OCI-LY1 (cell line): ENCODE data around the gene TNIP3.

Experiments used
- H2AFZ ChIP-seq: fragments of 200-600 bp; sonication (generic), shearing (Covaris generic); 2 replicates; pipeline ENCODE4 v1.6.0; 2014; ENCODE audit warnings: antibody characterized with exemption, mild to moderate bottlenecking, low read length
- H3F3A ChIP-seq: fragments of 200-600 bp; sonication (generic), shearing (Covaris generic); 2 replicates; pipeline ENCODE4 v1.6.0; 2014; ENCODE audit warnings: mild to moderate bottlenecking, antibody characterized with exemption, low read length, moderate library complexity; ENCODE audit not compliant: insufficient read depth
- H3K27ac ChIP-seq: fragments of 200-600 bp; sonication (generic); 2 replicates; pipeline ENCODE4 v1.5.1; 2014; ENCODE audit warnings: low read length, mixed run types, mild to moderate bottlenecking, low read depth; ENCODE audit not compliant: poor library complexity, severe bottlenecking
- H3K27me3 ChIP-seq: fragments of 200-600 bp; sonication (generic); 2 replicates; pipeline ENCODE4 v1.6.0; 2014; ENCODE audit warnings: antibody characterized with exemption, mild to moderate bottlenecking, low read length, moderate library complexity; ENCODE audit not compliant: insufficient read depth
- H3K36me3 ChIP-seq: fragments of 200-600 bp; sonication (generic); 2 replicates; pipeline ENCODE4 v1.6.1; 2014; ENCODE audit warnings: mild to moderate bottlenecking, antibody characterized with exemption, low read length, moderate library complexity, mixed read lengths; ENCODE audit not compliant: insufficient read depth
- H3K4me1 ChIP-seq: fragments of 200-600 bp; sonication (generic); 2 replicates; pipeline ENCODE4 v1.5.1; 2014; ENCODE audit warnings: mild to moderate bottlenecking, low read length, moderate library complexity; ENCODE audit not compliant: insufficient read depth, severe bottlenecking
- H3K4me2 ChIP-seq: fragments of 200-600 bp; sonication (generic), shearing (Covaris generic); 2 replicates; pipeline ENCODE4 v1.6.1; 2014; ENCODE audit warnings: low read length
- H3K4me3 ChIP-seq: fragments of 200-600 bp; sonication (generic); 2 replicates; pipeline ENCODE4 v1.5.1; 2014; ENCODE audit warnings: low read length, low read depth, mild to moderate bottlenecking, mixed read lengths; ENCODE audit not compliant: poor library complexity, severe bottlenecking
- H3K79me2 ChIP-seq: fragments of 200-600 bp; shearing (Covaris generic); 2 replicates; pipeline ENCODE4 v1.6.1; 2016; ENCODE audit warnings: mixed run types, low read length, mixed read lengths; ENCODE audit not compliant: insufficient read depth
- H3K9ac ChIP-seq: fragments of 200-600 bp; sonication (generic), shearing (Covaris generic); 2 replicates; pipeline ENCODE4 v1.6.1; 2014; ENCODE audit warnings: mild to moderate bottlenecking, low read length, mixed read lengths
- H3K9me2 ChIP-seq: fragments of 200-600 bp; sonication (generic), shearing (Covaris generic); 2 replicates; pipeline ENCODE4 v1.6.1; 2014; ENCODE audit warnings: low read depth, mild to moderate bottlenecking, low read length, mixed read lengths
- H3K9me3 ChIP-seq: fragments of 200-600 bp; shearing (Covaris generic); 2 replicates; pipeline ENCODE4 v1.6.1; 2014; ENCODE audit warnings: low read length, mixed read lengths
- H4K20me1 ChIP-seq: fragments of 200-600 bp; sonication (generic), shearing (Covaris generic); 2 replicates; pipeline ENCODE4 v1.6.0; 2016; ENCODE audit warnings: mild to moderate bottlenecking, low read length; ENCODE audit not compliant: insufficient read depth
- EZH2 ChIP-seq: fragments of 200-600 bp; sonication (generic), shearing (Covaris generic); IDR thresholded peaks from 2 replicates; pipeline ENCODE4 v1.8.0; 2017; ENCODE audit warnings: borderline replicate concordance, mixed run types, mild to moderate bottlenecking, antibody characterized with exemption, low read length, moderate library complexity, mixed read lengths
- TF ChIP-seq, protein P1 (sequence below): fragments of 200-600 bp; sonication (generic), shearing (Covaris generic); IDR thresholded peaks from 2 replicates; pipeline ENCODE4 v1.5.1; 2017; ENCODE audit warnings: mild to moderate bottlenecking, antibody characterized with exemption, low read length, moderate library complexity, mixed read lengths

TNIP3 gene

GRCh38 chr4:121126449-121127006 lies 37.6 kb downstream of the TNIP3 start:
- no peaks in the 10 kb centered on the region for H3F3A ChIP-seq
- no peaks in the 10 kb centered on the region for H3K27me3 ChIP-seq
- H3K4me2 ChIP-seq = no peak overlapping the region
- H4K20me1 ChIP-seq = no peaks in the 10 kb centered on the region
- no peaks in the 10 kb centered on the region for H3K79me2 ChIP-seq
- H3K36me3 ChIP-seq = no peaks in the 10 kb centered on the region
- TF ChIP-seq, protein P1, sequence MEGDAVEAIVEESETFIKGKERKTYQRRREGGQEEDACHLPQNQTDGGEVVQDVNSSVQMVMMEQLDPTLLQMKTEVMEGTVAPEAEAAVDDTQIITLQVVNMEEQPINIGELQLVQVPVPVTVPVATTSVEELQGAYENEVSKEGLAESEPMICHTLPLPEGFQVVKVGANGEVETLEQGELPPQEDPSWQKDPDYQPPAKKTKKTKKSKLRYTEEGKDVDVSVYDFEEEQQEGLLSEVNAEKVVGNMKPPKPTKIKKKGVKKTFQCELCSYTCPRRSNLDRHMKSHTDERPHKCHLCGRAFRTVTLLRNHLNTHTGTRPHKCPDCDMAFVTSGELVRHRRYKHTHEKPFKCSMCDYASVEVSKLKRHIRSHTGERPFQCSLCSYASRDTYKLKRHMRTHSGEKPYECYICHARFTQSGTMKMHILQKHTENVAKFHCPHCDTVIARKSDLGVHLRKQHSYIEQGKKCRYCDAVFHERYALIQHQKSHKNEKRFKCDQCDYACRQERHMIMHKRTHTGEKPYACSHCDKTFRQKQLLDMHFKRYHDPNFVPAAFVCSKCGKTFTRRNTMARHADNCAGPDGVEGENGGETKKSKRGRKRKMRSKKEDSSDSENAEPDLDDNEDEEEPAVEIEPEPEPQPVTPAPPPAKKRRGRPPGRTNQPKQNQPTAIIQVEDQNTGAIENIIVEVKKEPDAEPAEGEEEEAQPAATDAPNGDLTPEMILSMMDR = no peak
- TF ChIP-seq EZH2 = no peak
- H3K9me2 ChIP-seq = no peaks in the 10 kb centered on the region
- H3K9ac ChIP-seq = no peak overlapping the region
- no peak overlapping the region for H2AFZ ChIP-seq
- H3K9me3 ChIP-seq = no peaks in the 10 kb centered on the region
- H3K4me3 ChIP-seq = no peak overlapping the region
- no peak overlapping the region for H3K27ac ChIP-seq
- H3K4me1 ChIP-seq = no peaks in the 10 kb centered on the region

GRCh38 chr4:121125498-121125885 lies 38.6 kb downstream of the TNIP3 start:
- TF ChIP-seq, protein P1 = no peak
- TF ChIP-seq EZH2 = no peak
- Histone ChIP-seq H3K4me1 (no peaks in the 10 kb centered on the region), H3K4me2 (no peak overlapping the region), H3K9me3 (no peaks in the 10 kb centered on the region), H4K20me1 (no peaks in the 10 kb centered on the region), H3K4me3 (no peak overlapping the region), H3K27me3 (no peaks in the 10 kb centered on the region), H3K27ac (no peak overlapping the region), H2AFZ (no peak overlapping the region), H3F3A (no peaks in the 10 kb centered on the region), H3K79me2 (no peaks in the 10 kb centered on the region), H3K9ac (no peak overlapping the region), H3K36me3 (no peaks in the 10 kb centered on the region), H3K9me2 (no peaks in the 10 kb centered on the region)

DNA sequence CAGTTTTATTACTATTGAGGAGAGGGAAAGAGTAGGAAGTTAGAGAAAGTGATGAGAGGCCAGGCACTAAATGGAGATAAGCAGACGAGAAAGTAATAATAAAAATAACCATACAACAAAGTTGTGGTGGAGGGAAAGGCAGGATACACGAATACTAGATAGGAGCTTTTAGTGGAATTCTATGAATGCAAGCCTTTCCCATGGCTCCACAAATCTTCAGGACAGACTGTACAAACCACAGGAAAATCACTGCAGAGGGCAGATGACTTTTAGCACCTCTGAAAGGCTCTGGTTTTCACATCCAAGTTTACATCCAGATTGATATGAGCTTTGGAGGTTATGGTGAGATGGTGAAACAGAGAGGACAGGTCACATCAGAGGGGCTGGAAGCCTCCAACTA lies 41.5 kb downstream of the TNIP3 start:
- Histone ChIP-seq H3K4me1 (no peaks in the 10 kb centered on the region), H3K36me3 (no peaks in the 10 kb centered on the region), H2AFZ (no peak overlapping the region), H3F3A (no peaks in the 10 kb centered on the region), H3K9me3 (no peaks in the 10 kb centered on the region), H3K79me2 (no peaks in the 10 kb centered on the region), H3K4me2 (no peak overlapping the region), H3K27me3 (no peaks in the 10 kb centered on the region), H3K4me3 (no peak overlapping the region), H4K20me1 (no peaks in the 10 kb centered on the region), H3K9me2 (no peaks in the 10 kb centered on the region), H3K9ac (no peak overlapping the region), H3K27ac (no peak overlapping the region)
- no peak for TF ChIP-seq EZH2
- TF ChIP-seq, protein P1 = no peak
